H9 (cell line): ENCODE results near the gene PIGK. TPM values are rescaled to one million over a fixed set of nuclear protein-coding genes. Genes with fewer than 3 reads are reported as not detected.

Source experiments
- DNase-seq: peaks from one replicate; pipeline ENCODE4 v3.0.0-alpha.2; 2017
- H2AFZ ChIP-seq: one replicate; pipeline ENCODE4 v1.6.1; 2013; ENCODE audit warnings: mild to moderate bottlenecking, low read length, control low read depth, moderate library complexity
- H2AK5ac ChIP-seq: 2 replicates; pipeline ENCODE4 v1.6.1; 2013; ENCODE audit warnings: low read length, control low read depth, mixed read lengths; ENCODE audit not compliant: insufficient read length
- H2BK120ac ChIP-seq: one replicate; pipeline ENCODE4 v1.6.1; 2013; ENCODE audit warnings: low read depth, mild to moderate bottlenecking, low read length, control low read depth, inconsistent platforms; ENCODE audit not compliant: poor library complexity, severe bottlenecking
- H2BK12ac ChIP-seq: 2 replicates; pipeline ENCODE4 v1.6.1; 2013; ENCODE audit warnings: low read length, control low read depth, mixed read lengths, low read depth; ENCODE audit not compliant: insufficient read length
- H2BK15ac ChIP-seq: 2 replicates; pipeline ENCODE4 v1.6.1; 2013; ENCODE audit warnings: low read depth, low read length, control low read depth
- H2BK20ac ChIP-seq: one replicate; pipeline ENCODE4 v1.6.1; 2013; ENCODE audit warnings: low read depth, mild to moderate bottlenecking, low read length, control low read depth, inconsistent platforms; ENCODE audit not compliant: poor library complexity, severe bottlenecking
- H2BK5ac ChIP-seq: 2 replicates; pipeline ENCODE4 v1.6.1; 2013; ENCODE audit warnings: low read length, control low read depth, mixed read lengths; ENCODE audit not compliant: insufficient read length
- H3K14ac ChIP-seq: 2 replicates; pipeline ENCODE4 v1.6.1; 2013; ENCODE audit warnings: low read length, control low read depth; ENCODE audit not compliant: insufficient read depth
- H3K18ac ChIP-seq: 2 replicates; pipeline ENCODE4 v1.6.1; 2013; ENCODE audit warnings: low read depth, mild to moderate bottlenecking, mixed read lengths, low read length, control low read depth; ENCODE audit not compliant: insufficient read length
- H3K23ac ChIP-seq: 2 replicates; pipeline ENCODE4 v1.6.1; 2013; ENCODE audit warnings: low read length, control low read depth, mixed read lengths, low read depth; ENCODE audit not compliant: insufficient read length
- H3K23me2 ChIP-seq: 2 replicates; pipeline ENCODE4 v1.6.1; 2013; ENCODE audit warnings: low read depth, mild to moderate bottlenecking, mixed read lengths, low read length, control low read depth; ENCODE audit not compliant: insufficient read length, poor library complexity, severe bottlenecking
- H3K27ac ChIP-seq: 2 replicates; pipeline ENCODE4 v1.5.1; 2013; ENCODE audit warnings: low read length, control low read depth, mixed read lengths, low read depth; ENCODE audit not compliant: insufficient read length
- H3K27me3 ChIP-seq: 2 replicates; pipeline ENCODE4 v1.6.1; 2013; ENCODE audit warnings: low read length, control low read depth, inconsistent platforms; ENCODE audit not compliant: insufficient read depth
- H3K4ac ChIP-seq: 2 replicates; pipeline ENCODE4 v1.6.1; 2013; ENCODE audit warnings: low read depth, mild to moderate bottlenecking, control low read depth, inconsistent platforms, low read length, moderate library complexity
- H3K4me1 ChIP-seq: 2 replicates; pipeline ENCODE4 v1.6.1; 2013; ENCODE audit warnings: low read length, control low read depth, inconsistent platforms; ENCODE audit not compliant: insufficient read depth
- H3K4me2 ChIP-seq: 2 replicates; pipeline ENCODE4 v1.6.1; 2013; ENCODE audit warnings: low read length, control low read depth, mixed read lengths; ENCODE audit not compliant: insufficient read length, insufficient read depth
- H3K56ac ChIP-seq: 2 replicates; pipeline ENCODE4 v1.6.1; 2013; ENCODE audit warnings: low read depth, mild to moderate bottlenecking, mixed read lengths, low read length, control low read depth; ENCODE audit not compliant: insufficient read length
- H3K79me1 ChIP-seq: 2 replicates; pipeline ENCODE4 v1.6.1; 2013; ENCODE audit warnings: low read depth, mild to moderate bottlenecking, moderate library complexity, low read length, control low read depth, inconsistent platforms; ENCODE audit not compliant: insufficient read depth, poor library complexity, severe bottlenecking
- H3K79me2 ChIP-seq: 2 replicates; pipeline ENCODE4 v1.6.1; 2013; ENCODE audit warnings: low read length, control low read depth, inconsistent platforms; ENCODE audit not compliant: insufficient read depth
- H3K9ac ChIP-seq: 2 replicates; pipeline ENCODE4 v1.6.1; 2013; ENCODE audit warnings: low read length, control low read depth, mixed read lengths; ENCODE audit not compliant: insufficient read length; ENCODE audit errors: extremely low read depth
- H3K9me3 ChIP-seq: one replicate; pipeline ENCODE4 v1.6.1; 2013; ENCODE audit warnings: low read depth, low read length, inconsistent platforms; ENCODE audit not compliant: control insufficient read depth
- H3T11ph ChIP-seq: one replicate; pipeline ENCODE4 v1.6.1; 2013; ENCODE audit warnings: mild to moderate bottlenecking, low read length, control low read depth, inconsistent platforms
- H4K20me1 ChIP-seq: one replicate; pipeline ENCODE4 v1.6.1; 2013; ENCODE audit not compliant: control insufficient read depth, insufficient read length, insufficient read depth
- H4K5ac ChIP-seq: 2 replicates; pipeline ENCODE4 v1.6.1; 2013; ENCODE audit warnings: low read depth, mild to moderate bottlenecking, mixed read lengths, low read length, control low read depth; ENCODE audit not compliant: insufficient read length
- H4K8ac ChIP-seq: replicated peaks from 2 replicates; pipeline ENCODE4 v1.6.1; 2013; ENCODE audit warnings: low read length, control low read depth, mixed read lengths, low read depth; ENCODE audit not compliant: insufficient read length
- H4K91ac ChIP-seq: 2 replicates; pipeline ENCODE4 v1.6.1; 2013; ENCODE audit warnings: low read depth, mild to moderate bottlenecking, moderate library complexity, mixed read lengths, low read length, control low read depth; ENCODE audit not compliant: insufficient read length
- H3K27ac Mint-ChIP-seq, 3 experiments: 2 replicates in 2 of 3; 3 replicates in 1 of 3; pipeline ENCODE4 v1.8.0; 2020 to 2021; ENCODE audit warnings: mixed read lengths in 3 of 3, mild to moderate bottlenecking in 1 of 3, moderate library complexity in 1 of 3
- H3K27me3 Mint-ChIP-seq: 2 replicates; pipeline ENCODE4 v1.8.0; 2021; ENCODE audit warnings: low read depth, mild to moderate bottlenecking, moderate library complexity, mixed read lengths
- H3K36me3 Mint-ChIP-seq, 3 experiments: 2 replicates in 2 of 3; 3 replicates in 1 of 3; pipeline ENCODE4 v1.8.0; 2020 to 2021; ENCODE audit warnings: low read depth in 3 of 3, mixed read lengths in 3 of 3; ENCODE audit not compliant: insufficient read depth in 1 of 3
- H3K4me1 Mint-ChIP-seq, 2 experiments: 2 replicates each; pipeline ENCODE4 v1.8.0; 2020; ENCODE audit warnings: mixed read lengths in 2 of 2
- H3K4me3 Mint-ChIP-seq, 2 experiments: 2 replicates in 1 of 2; 3 replicates in 1 of 2; pipeline ENCODE4 v1.8.0; 2020 to 2021; ENCODE audit warnings: mild to moderate bottlenecking in 2 of 2, mixed read lengths in 2 of 2, moderate library complexity in 1 of 2
- H3K9me3 Mint-ChIP-seq, 2 experiments: 2 replicates in 1 of 2; 3 replicates in 1 of 2; pipeline ENCODE4 v1.8.0; 2020; ENCODE audit warnings: mild to moderate bottlenecking in 2 of 2, mixed read lengths in 2 of 2, moderate library complexity in 1 of 2
- CTCF ChIP-seq: fragments of 200-600 bp; sonication (generic); conservative IDR thresholded peaks from 3 replicates; pipeline ENCODE4 v1.8.0; 2021; ENCODE audit warnings: antibody characterized with exemption, mild to moderate bottlenecking
- WGBS: extraction: QIAGEN DNeasy Blood & Tissue Kit; methylation state at CpG from one replicate; pipeline ENCODE4 v1.1.7; 2013; ENCODE audit warnings: missing lambda C conversion rate, low lambda C conversion rate, mixed read lengths; ENCODE audit not compliant: insufficient read length; ENCODE audit errors: extremely low coverage; 5-methylcytosine and 5-hydroxymethylcytosine counted together
- total RNA-seq: library from RNA; stranded (reverse); gene quantifications from 2 replicates; pipeline ENCODE4 v1.2.1, GENCODE V29; 2021

Gene PIGK
- total RNA-seq, 1 experiment from 2014 or later = 22.1 TPM

- Histone ChIP-seq H3K56ac (no peak overlapping the region), H3K23ac (no peak overlapping the region), H4K91ac (no peak overlapping the region), H3K23me2 (no peaks in the 10 kb centered on the region), H3K14ac (no peak overlapping the region), H3K9me3 (peaks cover 18% of the 10 kb centered on the region), H4K20me1 (no peaks in the 10 kb centered on the region), H3K18ac (no peak overlapping the region), H3K27me3 (no peaks in the 10 kb centered on the region), H2BK15ac (no peak overlapping the region), H3K4me2 (no peak overlapping the region), H2BK12ac (no peak overlapping the region), H3K79me1 (no peaks in the 10 kb centered on the region), H4K5ac (no peak overlapping the region), H3T11ph (no peak overlapping the region), H2AK5ac (no peak overlapping the region), H3K27ac (no peak overlapping the region), H3K4ac (no peak overlapping the region), H4K8ac (no peak overlapping the region), H2AFZ (no peak overlapping the region), H3K4me1 (no peaks in the 10 kb centered on the region), H3K9ac (no peak overlapping the region), H2BK20ac (no peak overlapping the region), H3K79me2 (no peaks in the 10 kb centered on the region), H2BK5ac (no peak overlapping the region), H2BK120ac (no peak overlapping the region)
- Mint-ChIP-seq H3K4me1 (no peaks in the 10 kb centered on the region), H3K4me3 (no peak overlapping the region), H3K27ac (no peak overlapping the region), H3K36me3 (peaks cover 50 to 70% (median 65%) of the 10 kb centered on the region in 3 experiments), H3K9me3 (peaks cover 62 to 65% of the 10 kb centered on the region in 2 experiments), H3K27me3 (no peaks in the 10 kb centered on the region)
- DNase-seq = no peak
- no peak for TF ChIP-seq CTCF
- WGBS = no CpG with 5 or more reads among the region's 3 CpGs
These were observed 43.9 kb downstream of the PIGK start for GRCh38 chr1:77175230-77175844.
